ENCODE data around the gene PRPF18.

DNA sequence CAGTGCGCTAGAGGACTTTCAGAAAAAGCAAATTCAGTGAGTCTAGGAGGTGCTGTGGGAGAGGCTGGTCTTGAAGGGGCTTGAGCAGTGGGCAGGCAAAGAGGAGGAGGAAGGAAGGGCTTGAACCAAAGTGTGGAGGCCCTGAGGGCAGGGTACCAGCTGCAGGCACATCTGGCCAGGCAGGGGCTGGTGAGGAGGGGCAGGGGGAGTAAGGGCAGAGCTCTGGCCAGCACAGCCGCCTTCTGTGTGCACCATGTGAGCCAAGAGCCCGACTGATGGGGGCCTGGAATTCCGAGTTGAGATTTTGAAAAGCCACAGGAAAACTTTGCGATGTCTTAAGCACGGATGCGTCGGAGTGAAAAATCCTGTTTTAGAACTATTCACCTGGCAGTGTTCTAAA lies 74.5 kb downstream of the PRPF18 start:
- TF ChIP-seq, protein P1, sequence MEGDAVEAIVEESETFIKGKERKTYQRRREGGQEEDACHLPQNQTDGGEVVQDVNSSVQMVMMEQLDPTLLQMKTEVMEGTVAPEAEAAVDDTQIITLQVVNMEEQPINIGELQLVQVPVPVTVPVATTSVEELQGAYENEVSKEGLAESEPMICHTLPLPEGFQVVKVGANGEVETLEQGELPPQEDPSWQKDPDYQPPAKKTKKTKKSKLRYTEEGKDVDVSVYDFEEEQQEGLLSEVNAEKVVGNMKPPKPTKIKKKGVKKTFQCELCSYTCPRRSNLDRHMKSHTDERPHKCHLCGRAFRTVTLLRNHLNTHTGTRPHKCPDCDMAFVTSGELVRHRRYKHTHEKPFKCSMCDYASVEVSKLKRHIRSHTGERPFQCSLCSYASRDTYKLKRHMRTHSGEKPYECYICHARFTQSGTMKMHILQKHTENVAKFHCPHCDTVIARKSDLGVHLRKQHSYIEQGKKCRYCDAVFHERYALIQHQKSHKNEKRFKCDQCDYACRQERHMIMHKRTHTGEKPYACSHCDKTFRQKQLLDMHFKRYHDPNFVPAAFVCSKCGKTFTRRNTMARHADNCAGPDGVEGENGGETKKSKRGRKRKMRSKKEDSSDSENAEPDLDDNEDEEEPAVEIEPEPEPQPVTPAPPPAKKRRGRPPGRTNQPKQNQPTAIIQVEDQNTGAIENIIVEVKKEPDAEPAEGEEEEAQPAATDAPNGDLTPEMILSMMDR (IDR thresholded peaks at IDR 0.05): no peak
- TF ChIP-seq POLR2A (IDR thresholded peaks at IDR 0.05): no peak
